Mucosa of rectum (tissue), 2 donors: ENCODE results near the gene EEF1G.

Experiments used
- H3K27ac ChIP-seq, 2 donors: one replicate each; pipeline ENCODE4 v1.7.0; 2013; ENCODE audit warnings: inconsistent platforms in 2 of 2, low read depth in 2 of 2, low read length in 2 of 2
- H3K27me3 ChIP-seq, 2 donors: one replicate each; pipeline ENCODE4 v1.7.0; 2013; ENCODE audit warnings: low read length in 2 of 2; ENCODE audit not compliant: control insufficient read depth in 2 of 2, insufficient read depth in 2 of 2
- H3K36me3 ChIP-seq, 2 donors: one replicate each; pipeline ENCODE4 v1.7.0; 2013; ENCODE audit warnings: low read length in 2 of 2; ENCODE audit not compliant: control insufficient read depth in 2 of 2, insufficient read depth in 2 of 2
- H3K4me1 ChIP-seq, 2 donors: one replicate each; pipeline ENCODE4 v1.7.0; 2013; ENCODE audit warnings: low read length in 2 of 2, mild to moderate bottlenecking in 1 of 2; ENCODE audit not compliant: control insufficient read depth in 2 of 2, insufficient read depth in 2 of 2
- H3K4me3 ChIP-seq, 2 donors: one replicate each; pipeline ENCODE4 v1.7.0; 2013; ENCODE audit warnings: low read length in 2 of 2
- H3K9ac ChIP-seq, 2 donors: one replicate each; pipeline ENCODE4 v1.7.0; 2013; ENCODE audit warnings: low read length in 2 of 2, low read depth in 1 of 2, mild to moderate bottlenecking in 1 of 2
- H3K9me3 ChIP-seq, 2 donors: one replicate each; pipeline ENCODE4 v1.7.0; 2013; ENCODE audit warnings: low read length in 2 of 2; ENCODE audit not compliant: control insufficient read depth in 2 of 2
- donor health status: healthy.
- donor health status: Normal muscosa, but diverticular disease.

EEF1G gene

GRCh38 chr11:62547691-62548281, 25.9 kb downstream of the EEF1G start:
- Histone ChIP-seq H3K27ac (peak overlapping the region; percentile 99 to 100), H3K9ac (peak overlapping the region; percentile 56 to 100)

GRCh38 chr11:62546929-62547625, 26.6 kb downstream of the EEF1G start:
- Histone ChIP-seq H3K4me3 (peak overlapping the region; percentile 79 to 97), H3K9me3 (no peaks in the 10 kb centered on the region), H3K36me3 (no peaks in the 10 kb centered on the region), H3K4me1 (peaks cover 66 to 70% of the 10 kb centered on the region in 2 donors), H3K9ac (peak overlapping the region; percentile 56 to 100), H3K27ac (peak overlapping the region; percentile 99 to 100), H3K27me3 (no peaks in the 10 kb centered on the region)

More at GRCh38 chr11:62547691-62548281, 25.9 kb downstream of the EEF1G start:
- Histone ChIP-seq H3K9me3 (no peaks in the 10 kb centered on the region), H3K36me3 (no peaks in the 10 kb centered on the region), H3K4me1 (peaks cover 67 to 70% of the 10 kb centered on the region in 2 donors), H3K4me3 (peak overlapping the region; percentile 79 to 97), H3K27me3 (no peaks in the 10 kb centered on the region)

- H3K27me3 ChIP-seq = no peaks in the 10 kb centered on the region
Observed at GRCh38 chr11:62546244-62546928, 27.3 kb downstream of the EEF1G start, which contains the start of gene AHNAK. Gene AHNAK (minus strand): TSS chr11:62546806. CDS start chr11:62536098, 10,708 bp downstream.

GRCh38 chr11:62545437-62546243, 28.1 kb downstream of the EEF1G start:
- no peaks in the 10 kb centered on the region for H3K9me3 ChIP-seq
- peak overlapping the region; percentile 95 to 100 for H3K9ac ChIP-seq
- H3K36me3 ChIP-seq = no peaks in the 10 kb centered on the region
- H3K4me1 ChIP-seq = peaks cover 69 to 72% of the 10 kb centered on the region in 2 donors
- peak overlapping the region; percentile 90 to 97 for H3K4me3 ChIP-seq
- H3K27me3 ChIP-seq = no peaks in the 10 kb centered on the region
- peak overlapping the region; percentile 99 to 100 for H3K27ac ChIP-seq

More at GRCh38 chr11:62546244-62546928, 27.3 kb downstream of the EEF1G start, which contains the start of gene AHNAK:
- Histone ChIP-seq H3K4me1 (peaks cover 66 to 70% of the 10 kb centered on the region in 2 donors), H3K9me3 (no peaks in the 10 kb centered on the region), H3K27ac (peak within 1 kb of the TSS; percentile 99 to 100), H3K9ac (peak within 1 kb of the TSS; percentile 95 to 100), H3K4me3 (peak within 1 kb of the TSS; percentile 90 to 97), H3K36me3 (no peaks in the 10 kb centered on the region)

- Histone ChIP-seq H3K4me3 (peak overlapping the region; percentile 90 to 97), H3K27ac (peak overlapping the region; percentile 99 to 100), H3K36me3 (no peaks in the 10 kb centered on the region), H3K9me3 (no peaks in the 10 kb centered on the region), H3K9ac (peak overlapping the region; percentile 95 to 100), H3K27me3 (no peaks in the 10 kb centered on the region), H3K4me1 (peaks cover 76 to 77% of the 10 kb centered on the region in 2 donors)
Observed at GRCh38 chr11:62544581-62545436, 28.9 kb downstream of the EEF1G start.

- Histone ChIP-seq H3K9ac (peak overlapping the region; percentile 95 to 100), H3K36me3 (peaks cover 2% of the 10 kb centered on the region in 2 donors), H3K27me3 (no peaks in the 10 kb centered on the region), H3K9me3 (no peaks in the 10 kb centered on the region), H3K4me1 (peaks cover 78 to 83% of the 10 kb centered on the region in 2 donors), H3K27ac (peak overlapping the region; percentile 99 to 100), H3K4me3 (peak overlapping the region; percentile 90 to 97)
Observed at GRCh38 chr11:62543680-62544444, 29.8 kb downstream of the EEF1G start.

GRCh38 chr11:62542750-62543567, 30.7 kb downstream of the EEF1G start:
- H3K27me3 ChIP-seq = no peaks in the 10 kb centered on the region
- H3K36me3 ChIP-seq = peaks cover 6 to 9% of the 10 kb centered on the region in 2 donors
- peak overlapping the region; percentile 99 to 100 for H3K27ac ChIP-seq
- H3K9ac ChIP-seq = peak overlapping the region; percentile 83 to 100
- peaks cover 79 to 83% of the 10 kb centered on the region in 2 donors for H3K4me1 ChIP-seq
- peak overlapping the region; percentile 90 to 97 for H3K4me3 ChIP-seq
- H3K9me3 ChIP-seq = no peaks in the 10 kb centered on the region

- Histone ChIP-seq H3K36me3 (peaks cover 6 to 9% of the 10 kb centered on the region in 2 donors), H3K4me1 (peaks cover 77% of the 10 kb centered on the region in 2 donors), H3K27ac (peak overlapping the region; percentile 99 to 100), H3K9ac (peak overlapping the region; percentile 83 to 100), H3K27me3 (no peaks in the 10 kb centered on the region), H3K4me3 (peak overlapping the region; percentile 90 to 97), H3K9me3 (no peaks in the 10 kb centered on the region)
Observed at GRCh38 chr11:62542111-62542745, 31.5 kb downstream of the EEF1G start.
